ENCODE measurements around the gene PEAR1. TPM values are rescaled to one million over a fixed set of nuclear protein-coding genes. Genes with fewer than 3 reads are reported as not detected.

PEAR1 gene
- total RNA-seq, 4 donors from 2014 or later = 4.9 to 17.3 (median 7.0) TPM

DNA sequence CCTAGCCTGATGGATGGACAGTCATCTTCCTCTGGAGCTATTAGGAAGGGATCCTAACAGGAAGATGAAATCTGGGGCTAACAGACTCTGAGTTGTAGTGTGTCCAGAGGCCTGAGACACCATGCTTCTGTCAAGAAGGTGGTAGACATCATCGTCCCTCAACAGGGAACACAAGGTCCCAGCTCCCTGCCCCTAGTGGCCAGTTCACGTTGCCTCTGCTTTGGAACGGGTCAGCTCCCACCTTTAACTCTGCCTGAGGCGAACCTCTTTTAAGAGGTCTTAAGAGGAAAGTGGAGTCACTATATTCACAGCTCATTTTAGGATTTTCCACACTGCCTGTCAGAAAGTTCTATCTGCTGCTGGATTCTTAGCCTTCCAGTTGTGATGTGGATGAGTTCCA, 55.2 kb downstream of the PEAR1 start:
- TF ChIP-seq, protein P1, sequence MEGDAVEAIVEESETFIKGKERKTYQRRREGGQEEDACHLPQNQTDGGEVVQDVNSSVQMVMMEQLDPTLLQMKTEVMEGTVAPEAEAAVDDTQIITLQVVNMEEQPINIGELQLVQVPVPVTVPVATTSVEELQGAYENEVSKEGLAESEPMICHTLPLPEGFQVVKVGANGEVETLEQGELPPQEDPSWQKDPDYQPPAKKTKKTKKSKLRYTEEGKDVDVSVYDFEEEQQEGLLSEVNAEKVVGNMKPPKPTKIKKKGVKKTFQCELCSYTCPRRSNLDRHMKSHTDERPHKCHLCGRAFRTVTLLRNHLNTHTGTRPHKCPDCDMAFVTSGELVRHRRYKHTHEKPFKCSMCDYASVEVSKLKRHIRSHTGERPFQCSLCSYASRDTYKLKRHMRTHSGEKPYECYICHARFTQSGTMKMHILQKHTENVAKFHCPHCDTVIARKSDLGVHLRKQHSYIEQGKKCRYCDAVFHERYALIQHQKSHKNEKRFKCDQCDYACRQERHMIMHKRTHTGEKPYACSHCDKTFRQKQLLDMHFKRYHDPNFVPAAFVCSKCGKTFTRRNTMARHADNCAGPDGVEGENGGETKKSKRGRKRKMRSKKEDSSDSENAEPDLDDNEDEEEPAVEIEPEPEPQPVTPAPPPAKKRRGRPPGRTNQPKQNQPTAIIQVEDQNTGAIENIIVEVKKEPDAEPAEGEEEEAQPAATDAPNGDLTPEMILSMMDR (IDR thresholded peaks at IDR 0.05) = no peak
- TF ChIP-seq POLR2A (IDR thresholded peaks at IDR 0.05) = no peak
- no peaks in the 10 kb centered on the region for H3K4me1 ChIP-seq
- no peak overlapping the region for H3K27ac ChIP-seq
- no peak for DNase-seq
- H3K4me3 ChIP-seq = no peak overlapping the region
- no peaks in the 10 kb centered on the region for H3K9me3 ChIP-seq
- no peaks in the 10 kb centered on the region for H3K27me3 ChIP-seq
- H3K36me3 ChIP-seq = peaks cover 0 to 96% (median 0%) of the 10 kb centered on the region in 3 donors

DNA sequence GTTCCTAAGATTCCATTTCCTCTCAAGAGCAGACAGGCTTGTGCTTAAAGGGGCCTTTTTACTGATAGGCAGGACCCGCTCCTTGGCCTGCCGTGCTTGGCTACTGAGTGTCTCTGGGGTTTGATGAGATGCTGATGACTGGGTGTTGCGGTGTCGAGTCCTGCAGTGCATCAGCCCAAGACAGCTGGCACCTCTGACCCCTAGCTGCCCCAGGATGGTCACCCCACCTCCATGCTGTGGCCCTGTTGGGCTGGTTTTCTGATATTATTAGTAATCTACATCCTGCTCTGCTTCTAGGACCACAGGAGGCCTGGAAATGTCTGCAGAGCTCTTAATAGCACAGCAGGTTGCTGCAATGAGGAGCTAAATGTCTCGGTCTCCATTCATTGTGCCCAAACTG, 55.6 kb downstream of the PEAR1 start:
- Histone ChIP-seq H3K36me3 (peaks cover 0 to 92% (median 0%) of the 10 kb centered on the region in 3 donors), H3K4me3 (no peak overlapping the region), H3K27ac (no peak overlapping the region), H3K4me1 (no peaks in the 10 kb centered on the region), H3K27me3 (no peaks in the 10 kb centered on the region), H3K9me3 (no peaks in the 10 kb centered on the region)
- TF ChIP-seq POLR2A (IDR thresholded peaks at IDR 0.05) = no peak
- TF ChIP-seq, protein P1 (IDR thresholded peaks at IDR 0.05) = no peak
- no peak for DNase-seq

DNA sequence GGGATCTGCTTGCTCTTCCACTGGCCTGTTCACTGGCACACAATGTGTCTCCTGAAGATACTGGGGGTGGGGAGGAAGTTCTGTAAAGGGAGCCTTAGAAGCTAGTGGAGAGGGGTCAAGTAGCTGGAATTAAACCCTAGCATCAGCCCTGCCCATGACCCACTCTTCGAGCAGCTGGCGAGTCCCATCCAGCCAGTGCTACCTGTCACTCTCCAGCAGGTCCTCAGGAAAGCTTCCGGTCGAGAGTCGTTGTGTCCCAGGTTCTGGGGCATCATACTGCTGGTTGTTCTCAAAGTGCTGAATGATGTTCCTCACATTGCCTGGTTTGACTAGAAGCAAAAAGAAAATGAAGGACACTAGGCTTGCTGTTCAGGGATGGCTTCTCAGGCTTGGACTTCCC, 57.9 kb downstream of the PEAR1 start:
- Histone ChIP-seq H3K9me3 (no peaks in the 10 kb centered on the region), H3K36me3 (peaks cover 0 to 88% (median 0%) of the 10 kb centered on the region in 3 donors), H3K4me3 (no peak overlapping the region), H3K27me3 (no peaks in the 10 kb centered on the region), H3K27ac (no peak overlapping the region), H3K4me1 (no peaks in the 10 kb centered on the region)
- no peak for DNase-seq
- TF ChIP-seq POLR2A (IDR thresholded peaks at IDR 0.05) = no peak
- TF ChIP-seq, protein P1 (IDR thresholded peaks at IDR 0.05) = no peak

DNA sequence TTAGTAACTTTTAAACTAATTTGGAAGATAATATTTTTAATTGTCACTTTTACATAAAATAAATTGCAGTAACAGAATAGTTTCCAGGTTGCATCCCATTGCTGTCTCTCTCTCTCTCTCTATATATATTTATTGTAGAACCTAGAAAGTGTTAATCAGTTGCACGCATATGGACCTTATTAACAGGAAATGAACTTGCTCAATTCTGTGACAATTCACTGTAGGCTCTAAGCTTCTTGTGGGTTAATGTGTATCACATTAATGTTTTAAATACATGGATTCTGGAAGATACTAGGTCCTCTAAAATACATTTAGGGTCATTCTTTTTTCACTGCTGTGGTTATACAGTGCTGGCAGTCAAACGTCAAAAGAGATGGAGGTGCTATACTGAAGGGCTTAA, 60.1 kb downstream of the PEAR1 start:
- Histone ChIP-seq H3K36me3 (peaks cover 0 to 88% (median 0%) of the 10 kb centered on the region in 3 donors), H3K27me3 (no peaks in the 10 kb centered on the region), H3K4me3 (no peak overlapping the region), H3K4me1 (no peaks in the 10 kb centered on the region), H3K9me3 (no peaks in the 10 kb centered on the region), H3K27ac (no peak overlapping the region)
- no peak for DNase-seq
- TF ChIP-seq, protein P1 (IDR thresholded peaks at IDR 0.05) = no peak
- TF ChIP-seq POLR2A (IDR thresholded peaks at IDR 0.05) = no peak

DNA sequence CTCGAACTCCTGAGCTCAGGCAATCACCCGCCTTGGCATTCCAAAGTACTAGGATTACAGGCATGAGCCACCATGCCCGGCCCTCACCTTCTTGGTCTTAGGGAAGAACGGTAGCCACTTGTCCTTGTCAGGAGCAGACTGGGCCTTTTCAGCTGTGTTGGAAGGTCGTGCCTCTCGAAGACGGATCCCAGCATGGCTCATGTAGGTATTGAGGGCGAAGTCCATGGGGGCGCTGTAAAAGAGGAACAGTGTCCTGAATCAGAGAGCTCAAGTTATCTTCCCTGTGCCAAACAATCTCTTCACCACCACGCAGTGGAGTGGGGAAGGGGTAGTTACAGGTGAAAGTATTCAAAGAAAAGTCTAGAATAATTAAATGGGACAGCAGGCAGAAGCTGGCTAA, 62.8 kb downstream of the PEAR1 start:
- Histone ChIP-seq H3K36me3 (peaks cover 0 to 85% (median 0%) of the 10 kb centered on the region in 3 donors), H3K27ac (no peak overlapping the region), H3K4me1 (no peaks in the 10 kb centered on the region), H3K27me3 (no peaks in the 10 kb centered on the region), H3K4me3 (no peak overlapping the region), H3K9me3 (no peaks in the 10 kb centered on the region)
- TF ChIP-seq, protein P1 (IDR thresholded peaks at IDR 0.05) = no peak
- TF ChIP-seq POLR2A (IDR thresholded peaks at IDR 0.05) = no peak
- DNase-seq = no peak

DNA sequence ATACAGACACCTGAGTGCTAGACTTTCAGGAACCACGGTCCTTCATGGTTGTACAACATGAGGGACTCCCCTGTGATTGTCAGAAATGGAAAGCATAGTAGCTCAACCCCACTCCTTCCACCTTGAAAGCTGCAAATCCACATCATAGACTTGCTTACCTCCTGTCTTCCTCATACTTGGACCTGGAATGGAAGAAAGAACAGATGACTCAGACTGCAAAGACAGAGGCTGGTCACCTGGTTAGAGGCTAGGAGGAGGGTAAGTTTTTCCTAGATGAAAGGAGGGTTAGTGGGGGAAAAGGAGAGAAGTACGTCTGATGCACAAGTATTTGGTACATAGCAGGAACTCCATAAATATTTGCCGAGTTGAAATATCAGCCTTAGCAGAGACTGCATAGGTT, 64.1 kb downstream of the PEAR1 start:
- no peaks in the 10 kb centered on the region for H3K27me3 ChIP-seq
- no peak overlapping the region for H3K4me3 ChIP-seq
- DNase-seq = no peak
- H3K36me3 ChIP-seq = peaks cover 0 to 84% (median 0%) of the 10 kb centered on the region in 3 donors
- no peak overlapping the region for H3K27ac ChIP-seq
- H3K4me1 ChIP-seq = no peaks in the 10 kb centered on the region
- no peaks in the 10 kb centered on the region for H3K9me3 ChIP-seq
- TF ChIP-seq, protein P1 (IDR thresholded peaks at IDR 0.05) = no peak
- TF ChIP-seq POLR2A (IDR thresholded peaks at IDR 0.05) = no peak

Measured in Peyer's patch (tissue), 4 donors.